Stimulated activated CD8-positive, alpha-beta memory T cell treated with anti-CD3 and anti-CD28 coated beads, Interleukin-7, amount 100 ng/mL, for 48 hours (primary cell): ENCODE results near the gene NOTUM.
"Not testable (repeated sequence)": the region's sequence is repeated elsewhere in the genome, so short reads cannot be mapped to it uniquely, and the experiment has no call there.

Source experiments
- DNase-seq, 2 donors: peaks; one replicate each; pipeline ENCODE4 v3.0.0-alpha.2; 2020; ENCODE audit warnings: low read depth in 1 of 2; ENCODE audit errors: extremely low read depth in 1 of 2

The NOTUM gene

GRCh38 chr17:81996757-81997441 is 35.9 kb upstream of the NOTUM start:
- no peak for DNase-seq

GRCh38 chr17:81996232-81996756 is 35.3 kb upstream of the NOTUM start:
- DNase-seq: no peak

- no peak for DNase-seq
These were observed 34.7 kb upstream of the NOTUM start for GRCh38 chr17:81995463-81996231.

- no peak for DNase-seq
These were observed 33.8 kb upstream of the NOTUM start for GRCh38 chr17:81994593-81995462.

GRCh38 chr17:81993729-81994592 is 33.0 kb upstream of the NOTUM start:
- DNase-seq: no peak

- no peak for DNase-seq
These were observed 31.5 kb upstream of the NOTUM start for GRCh38 chr17:81992306-81993102.

GRCh38 chr17:81991684-81992305 is 30.8 kb upstream of the NOTUM start:
- DNase-seq: no peak

GRCh38 chr17:81990836-81991683 is 30.1 kb upstream of the NOTUM start:
- no peak for DNase-seq

GRCh38 chr17:81987161-81987770 is 26.3 kb upstream of the NOTUM start:
- no peak for DNase-seq

- DNase-seq: no peak
These were observed 25.6 kb upstream of the NOTUM start for GRCh38 chr17:81986606-81987005.

- no peak for DNase-seq
These were observed 23.9 kb upstream of the NOTUM start for GRCh38 chr17:81984773-81985410.

GRCh38 chr17:81983639-81984373 is 22.8 kb upstream of the NOTUM start:
- DNase-seq: no peak

- DNase-seq: no peak
These were observed 22.1 kb upstream of the NOTUM start for GRCh38 chr17:81983011-81983638.

GRCh38 chr17:81981511-81981910 is 20.5 kb upstream of the NOTUM start:
- not testable (repeated sequence) for DNase-seq

GRCh38 chr17:81980707-81981343 is 19.8 kb upstream of the NOTUM start:
- DNase-seq: no peak

GRCh38 chr17:81980122-81980521 is 19.1 kb upstream of the NOTUM start:
- no peak for DNase-seq
